BJ (cell line): ENCODE results near the gene LGI2. TPM values are rescaled to one million over a fixed set of nuclear protein-coding genes. Genes with fewer than 3 reads are reported as not detected.
"Not testable (repeated sequence)": the region's sequence is repeated elsewhere in the genome, so short reads cannot be mapped to it uniquely, and the experiment has no call there.

Source experiments
- CTCF ChIA-PET: fragments of 350-600 bp; formaldehyde crosslinking; extraction: SDS; loops from one replicate; lab custom pipeline; 2021; ENCODE audit warnings: antibody characterized with exemption, inconsistent platforms; lab: Yijun Ruan, JAX
- POLR2A ChIA-PET: fragments of 300-600 bp; sonication (Branson Sonifier 250); formaldehyde crosslinking; extraction: SDS; loops from one replicate; lab custom pipeline; 2021; ENCODE audit warnings: antibody characterized with exemption; lab: Charles Lee
- DNase-seq: peaks from one replicate; pipeline ENCODE4 v3.0.0-alpha.2; 2011; ENCODE audit warnings: low read depth
- H3K27me3 ChIP-seq: 2 replicates; pipeline ENCODE4 v1.6.0; 2011; ENCODE audit warnings: low read length; ENCODE audit not compliant: control insufficient read depth, insufficient read depth
- H3K36me3 ChIP-seq: 2 replicates; pipeline ENCODE4 v1.5.1; 2011; ENCODE audit warnings: low read length; ENCODE audit not compliant: control insufficient read depth, insufficient read depth
- H3K4me3 ChIP-seq: 2 replicates; pipeline ENCODE4 v1.5.1; 2011; ENCODE audit warnings: low read depth, mild to moderate bottlenecking, control low read depth, low read length
- CTCF ChIP-seq: IDR thresholded peaks from 2 replicates; pipeline ENCODE4 v1.5.1; 2011; ENCODE audit warnings: low read depth, mild to moderate bottlenecking, control low read depth, inconsistent platforms, low read length, moderate library complexity; ENCODE audit not compliant: insufficient read depth
- polyA plus RNA-seq: library from polyadenylated mRNA; depleted of rRNA; stranded (reverse); fragments of >200 nt; gene quantifications from 2 replicates; pipeline ENCODE4 v1.2.3, GENCODE V29; 2011

The LGI2 gene
- polyA plus RNA-seq, 1 experiment, result 0.01 TPM

GRCh38 chr4:25019501-25019900 is 11.2 kb downstream of the LGI2 start:
- DNase-seq, result no peak
- Histone ChIP-seq H3K36me3 (no peaks in the 10 kb centered on the region), H3K4me3 (no peak overlapping the region), H3K27me3 (peaks cover 4% of the 10 kb centered on the region)
- ChIA-PET CTCF (no interaction called here), POLR2A (no interaction called here)
- no peak for TF ChIP-seq CTCF

- Histone ChIP-seq H3K36me3 (no peaks in the 10 kb centered on the region), H3K4me3 (no peak overlapping the region), H3K27me3 (peaks cover 6% of the 10 kb centered on the region)
- CTCF ChIA-PET, result interaction anchor here (0.8 kb wide), 1 partner anchor 477 kb away, joined by 3 read pairs; no protein-coding TSS in a partner anchor
- DNase-seq, result no peak
- POLR2A ChIA-PET, result no interaction called here
- no peak for TF ChIP-seq CTCF
Measured at GRCh38 chr4:25015012-25015411, 15.7 kb downstream of the LGI2 start.

- DNase-seq, POLR2A ChIA-PET, H3K27me3 ChIP-seq, H3K36me3 ChIP-seq, H3K4me3 ChIP-seq: not testable (repeated sequence)
- CTCF ChIA-PET, result interaction anchor here (0.8 kb wide), 1 partner anchor 476 kb away, joined by 3 read pairs; no protein-coding TSS in a partner anchor
Measured at GRCh38 chr4:25014662-25014983, 16.1 kb downstream of the LGI2 start.

- Histone ChIP-seq H3K36me3 (no peaks in the 10 kb centered on the region), H3K4me3 (no peak overlapping the region), H3K27me3 (peaks cover 6% of the 10 kb centered on the region)
- POLR2A ChIA-PET, result no interaction called here
- CTCF ChIA-PET, result interaction anchor here (0.8 kb wide), 1 partner anchor 476 kb away, joined by 3 read pairs; no protein-coding TSS in a partner anchor
- no peak for DNase-seq
- TF ChIP-seq CTCF, result no peak
Measured at GRCh38 chr4:25013756-25014661, 16.7 kb downstream of the LGI2 start.

GRCh38 chr4:25012655-25013054 is 18.1 kb downstream of the LGI2 start:
- H3K4me3 ChIP-seq, result no peak overlapping the region
- H3K27me3 ChIP-seq, result peaks cover 6% of the 10 kb centered on the region
- CTCF ChIA-PET, result interaction anchor here (0.5 kb wide), 1 partner anchor 51 kb away, joined by 3 read pairs; no protein-coding TSS in a partner anchor
- TF ChIP-seq CTCF, result no peak
- no peaks in the 10 kb centered on the region for H3K36me3 ChIP-seq
- POLR2A ChIA-PET, result no interaction called here
- no peak for DNase-seq
